NB4 (cell line): Measurements from ENCODE around the gene ERCC6L.

ENCODE experiments used
- POLR2A ChIP-seq: IDR thresholded peaks from 2 replicates; pipeline ENCODE4 v1.6.1; 2011; ENCODE audit warnings: mild to moderate bottlenecking; ENCODE audit not compliant: insufficient read length; ENCODE audit errors: extremely low read depth
- TF ChIP-seq, protein P1 (sequence below): IDR thresholded peaks from one replicate; pipeline ENCODE4 v1.5.1; 2012; ENCODE audit warnings: low read depth, low read length
- TF ChIP-seq, protein P2 (sequence below): IDR thresholded peaks from 2 replicates; pipeline ENCODE4 v1.6.1; 2011; ENCODE audit warnings: low read depth, low read length

DNA sequence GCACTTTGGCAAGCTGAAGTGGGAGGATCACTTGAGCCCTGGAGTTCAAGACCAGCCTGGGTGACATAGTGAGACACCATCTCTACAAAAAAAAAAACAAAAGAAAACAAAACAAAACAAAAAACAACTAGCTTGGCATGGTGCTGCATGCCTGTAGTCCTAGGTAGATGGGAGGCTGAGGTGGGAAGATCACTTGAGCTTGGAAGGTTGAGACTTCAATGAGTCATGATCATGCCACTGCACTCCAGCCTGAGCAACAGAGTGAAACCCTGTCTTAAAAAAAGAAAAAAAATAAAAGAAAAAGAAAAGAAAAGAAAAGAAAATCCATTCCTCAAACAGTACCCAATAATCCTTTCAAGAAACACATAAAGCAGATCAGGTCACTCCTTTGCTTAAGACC is 14.9 kb upstream of the ERCC6L start:
- TF ChIP-seq, protein P1, sequence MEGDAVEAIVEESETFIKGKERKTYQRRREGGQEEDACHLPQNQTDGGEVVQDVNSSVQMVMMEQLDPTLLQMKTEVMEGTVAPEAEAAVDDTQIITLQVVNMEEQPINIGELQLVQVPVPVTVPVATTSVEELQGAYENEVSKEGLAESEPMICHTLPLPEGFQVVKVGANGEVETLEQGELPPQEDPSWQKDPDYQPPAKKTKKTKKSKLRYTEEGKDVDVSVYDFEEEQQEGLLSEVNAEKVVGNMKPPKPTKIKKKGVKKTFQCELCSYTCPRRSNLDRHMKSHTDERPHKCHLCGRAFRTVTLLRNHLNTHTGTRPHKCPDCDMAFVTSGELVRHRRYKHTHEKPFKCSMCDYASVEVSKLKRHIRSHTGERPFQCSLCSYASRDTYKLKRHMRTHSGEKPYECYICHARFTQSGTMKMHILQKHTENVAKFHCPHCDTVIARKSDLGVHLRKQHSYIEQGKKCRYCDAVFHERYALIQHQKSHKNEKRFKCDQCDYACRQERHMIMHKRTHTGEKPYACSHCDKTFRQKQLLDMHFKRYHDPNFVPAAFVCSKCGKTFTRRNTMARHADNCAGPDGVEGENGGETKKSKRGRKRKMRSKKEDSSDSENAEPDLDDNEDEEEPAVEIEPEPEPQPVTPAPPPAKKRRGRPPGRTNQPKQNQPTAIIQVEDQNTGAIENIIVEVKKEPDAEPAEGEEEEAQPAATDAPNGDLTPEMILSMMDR = no peak
- no peak for TF ChIP-seq POLR2A
- TF ChIP-seq, protein P2, sequence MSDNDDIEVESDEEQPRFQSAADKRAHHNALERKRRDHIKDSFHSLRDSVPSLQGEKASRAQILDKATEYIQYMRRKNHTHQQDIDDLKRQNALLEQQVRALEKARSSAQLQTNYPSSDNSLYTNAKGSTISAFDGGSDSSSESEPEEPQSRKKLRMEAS = no peak
